Calu3 (cell line): Measurements from ENCODE around the gene SARM1. TPM values are rescaled to one million over a fixed set of nuclear protein-coding genes. Genes with fewer than 3 reads are reported as not detected.

Experiments used
- BruUV-seq: library from RNA; stranded (reverse); fragments of 400-500 nt; replicated peaks from 2 replicates; lab custom pipeline; 2021; lab: Mats Ljungman, UMichigan
- CTCF ChIA-PET: fragments of 300-600 bp; sonication (Branson Sonifier 250); formaldehyde crosslinking; loops from one replicate; lab custom pipeline; 2022; ENCODE audit warnings: antibody characterized with exemption; lab: Charles Lee
- DNase-seq: peaks from one replicate; pipeline ENCODE4 v3.0.0; 2022
- H3K27ac Mint-ChIP-seq: one replicate; pipeline ENCODE4 v1.8.0; 2022; ENCODE audit warnings: mixed read lengths; ENCODE audit not compliant: unreplicated experiment
- H3K27me3 Mint-ChIP-seq: one replicate; pipeline ENCODE4 v1.8.0; 2022; ENCODE audit warnings: mixed read lengths; ENCODE audit not compliant: unreplicated experiment
- H3K36me3 Mint-ChIP-seq: one replicate; pipeline ENCODE4 v1.8.0; 2022; ENCODE audit warnings: mild to moderate bottlenecking, moderate library complexity, mixed read lengths; ENCODE audit not compliant: insufficient read depth, unreplicated experiment
- H3K4me1 Mint-ChIP-seq: one replicate; pipeline ENCODE4 v1.8.0; 2022; ENCODE audit warnings: mild to moderate bottlenecking, low read depth, mixed read lengths; ENCODE audit not compliant: unreplicated experiment
- H3K4me3 Mint-ChIP-seq: one replicate; pipeline ENCODE4 v1.8.0; 2022; ENCODE audit warnings: mild to moderate bottlenecking, low read depth, moderate library complexity, mixed read lengths; ENCODE audit not compliant: unreplicated experiment
- H3K9me3 Mint-ChIP-seq: one replicate; pipeline ENCODE4 v1.8.0; 2022; ENCODE audit warnings: low read depth, mixed read lengths; ENCODE audit not compliant: unreplicated experiment
- CTCF ChIP-seq: fragments of 200-600 bp; IDR thresholded peaks from one replicate; pipeline ENCODE4 v1.8.0; 2022; ENCODE audit warnings: antibody characterized with exemption; ENCODE audit not compliant: unreplicated experiment
- intact Hi-C: fragments of 100-400 bp; cut with micrococcal nuclease; formaldehyde crosslinking; loops from one replicate; pipeline ENCODE4 v1.10.0; 2022; ENCODE audit not compliant: unreplicated experiment
- total RNA-seq: library from RNA; stranded (reverse); gene quantifications from 2 replicates; pipeline ENCODE4 v1.2.3, GENCODE V29; 2022

Gene SARM1
- total RNA-seq, 1 experiment from 2014 or later: 8.1 TPM

GRCh38 chr17:28342313-28342712 is 29.2 kb upstream of the SARM1 start:
- DNase-seq: no peak
- intact Hi-C loops: no loop called here
- Mint-ChIP-seq H3K27ac (no peak overlapping the region), H3K4me1 (peaks cover 23% of the 10 kb centered on the region), H3K36me3 (peaks cover 45% of the 10 kb centered on the region), H3K4me3 (no peak overlapping the region), H3K9me3 (no peaks in the 10 kb centered on the region), H3K27me3 (no peaks in the 10 kb centered on the region)
- no TSS peak for BruUV-seq
- CTCF ChIA-PET: no interaction called here
- TF ChIP-seq CTCF: no peak

- BruUV-seq: no TSS peak
- TF ChIP-seq CTCF: no peak
- Mint-ChIP-seq H3K4me1 (peaks cover 21% of the 10 kb centered on the region), H3K36me3 (peaks cover 53% of the 10 kb centered on the region), H3K27me3 (no peaks in the 10 kb centered on the region), H3K27ac (no peak overlapping the region), H3K9me3 (no peaks in the 10 kb centered on the region), H3K4me3 (no peak overlapping the region)
- intact Hi-C loops: no loop called here
- CTCF ChIA-PET: no interaction called here
- DNase-seq: no peak
Observed at GRCh38 chr17:28343491-28343932, 28.0 kb upstream of the SARM1 start.

GRCh38 chr17:28344011-28344410 is 27.5 kb upstream of the SARM1 start:
- Mint-ChIP-seq H3K4me3 (no peak overlapping the region), H3K36me3 (peaks cover 51% of the 10 kb centered on the region), H3K4me1 (peaks cover 21% of the 10 kb centered on the region), H3K27ac (no peak overlapping the region), H3K27me3 (no peaks in the 10 kb centered on the region), H3K9me3 (no peaks in the 10 kb centered on the region)
- intact Hi-C loops: no loop called here
- no peak for TF ChIP-seq CTCF
- CTCF ChIA-PET: no interaction called here
- no TSS peak for BruUV-seq
- no peak for DNase-seq

GRCh38 chr17:28344435-28344901 is 27.0 kb upstream of the SARM1 start:
- peaks cover 21% of the 10 kb centered on the region for H3K4me1 Mint-ChIP-seq
- H3K9me3 Mint-ChIP-seq: no peaks in the 10 kb centered on the region
- no peak for TF ChIP-seq CTCF
- DNase-seq: no peak
- no peak overlapping the region for H3K27ac Mint-ChIP-seq
- peaks cover 51% of the 10 kb centered on the region for H3K36me3 Mint-ChIP-seq
- BruUV-seq: no TSS peak
- no peaks in the 10 kb centered on the region for H3K27me3 Mint-ChIP-seq
- H3K4me3 Mint-ChIP-seq: no peak overlapping the region
- CTCF ChIA-PET: no interaction called here
- intact Hi-C loops: no loop called here
